Bronchial epithelial cell (primary cell): ENCODE results near the gene HYAL3. TPM values are rescaled to one million over a fixed set of nuclear protein-coding genes. Genes with fewer than 3 reads are reported as not detected.
"Not testable (repeated sequence)": the region's sequence is repeated elsewhere in the genome, so short reads cannot be mapped to it uniquely, and the experiment has no call there.

Experiments used
- DNase-seq: peaks from one replicate; pipeline ENCODE4 v3.0.0-alpha.2; 2010; ENCODE audit warnings: low read depth
- FAIRE-seq: peaks from 2 replicates; lab custom pipeline; 2011; peaks lifted over from hg19 to GRCh38; lab: Jason Lieb, UNC
- H3K27me3 ChIP-seq: 2 replicates; pipeline ENCODE4 v1.5.1; 2011; ENCODE audit warnings: low read length; ENCODE audit not compliant: control insufficient read depth, insufficient read depth
- H3K36me3 ChIP-seq: 2 replicates; pipeline ENCODE4 v1.5.1; 2011; ENCODE audit warnings: low read length; ENCODE audit not compliant: control insufficient read depth, insufficient read depth
- H3K4me3 ChIP-seq: 2 replicates; pipeline ENCODE4 v1.5.1; 2011; ENCODE audit warnings: mild to moderate bottlenecking, low read depth, low read length, control low read depth
- total RNA-seq: library from RNA; depleted of rRNA; stranded (reverse); fragments of >200 nt; gene quantifications from 2 replicates; pipeline ENCODE4 v1.2.1, GENCODE V29; 2014
- TF ChIP-seq, protein P1 (sequence below): IDR thresholded peaks from 2 replicates; pipeline ENCODE4 v1.5.1; 2011; ENCODE audit warnings: mild to moderate bottlenecking, moderate library complexity, low read length, control low read depth, inconsistent platforms; ENCODE audit not compliant: insufficient read depth, severe bottlenecking

The HYAL3 gene
- total RNA-seq, 1 donor from 2014 or later = 6.6 TPM

DNA sequence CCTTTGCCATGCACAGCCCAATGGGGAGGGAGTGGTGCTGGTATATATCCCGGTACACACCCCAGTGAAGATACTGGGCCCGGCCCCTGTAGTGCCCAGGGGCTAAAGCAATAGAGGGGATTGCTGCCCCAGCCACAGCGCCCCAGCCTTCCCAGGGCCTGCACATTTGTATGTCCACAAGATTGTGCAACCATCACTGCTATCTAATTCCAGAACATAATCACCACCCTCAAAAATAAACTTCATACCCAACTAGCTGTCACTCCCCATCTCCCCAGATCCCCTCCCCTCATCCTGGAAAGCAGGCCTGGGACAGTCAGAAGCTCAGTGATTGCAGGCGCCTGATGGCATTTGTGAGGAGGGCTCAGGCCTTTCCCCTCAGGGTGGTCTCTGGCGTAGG is 49.7 kb downstream of the HYAL3 start:
- no peak overlapping the region for H3K4me3 ChIP-seq
- TF ChIP-seq, protein P1, sequence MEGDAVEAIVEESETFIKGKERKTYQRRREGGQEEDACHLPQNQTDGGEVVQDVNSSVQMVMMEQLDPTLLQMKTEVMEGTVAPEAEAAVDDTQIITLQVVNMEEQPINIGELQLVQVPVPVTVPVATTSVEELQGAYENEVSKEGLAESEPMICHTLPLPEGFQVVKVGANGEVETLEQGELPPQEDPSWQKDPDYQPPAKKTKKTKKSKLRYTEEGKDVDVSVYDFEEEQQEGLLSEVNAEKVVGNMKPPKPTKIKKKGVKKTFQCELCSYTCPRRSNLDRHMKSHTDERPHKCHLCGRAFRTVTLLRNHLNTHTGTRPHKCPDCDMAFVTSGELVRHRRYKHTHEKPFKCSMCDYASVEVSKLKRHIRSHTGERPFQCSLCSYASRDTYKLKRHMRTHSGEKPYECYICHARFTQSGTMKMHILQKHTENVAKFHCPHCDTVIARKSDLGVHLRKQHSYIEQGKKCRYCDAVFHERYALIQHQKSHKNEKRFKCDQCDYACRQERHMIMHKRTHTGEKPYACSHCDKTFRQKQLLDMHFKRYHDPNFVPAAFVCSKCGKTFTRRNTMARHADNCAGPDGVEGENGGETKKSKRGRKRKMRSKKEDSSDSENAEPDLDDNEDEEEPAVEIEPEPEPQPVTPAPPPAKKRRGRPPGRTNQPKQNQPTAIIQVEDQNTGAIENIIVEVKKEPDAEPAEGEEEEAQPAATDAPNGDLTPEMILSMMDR = no peak
- DNase-seq = no peak
- peaks cover 15% of the 10 kb centered on the region for H3K36me3 ChIP-seq
- no peak for FAIRE-seq
- no peaks in the 10 kb centered on the region for H3K27me3 ChIP-seq

- DNase-seq (peak; percentile 71), FAIRE-seq (no peak)
- Histone ChIP-seq H3K4me3 (no peak overlapping the region), H3K36me3 (peaks cover 15% of the 10 kb centered on the region), H3K27me3 (no peaks in the 10 kb centered on the region)
- TF ChIP-seq, protein P1 = no peak
These were observed 50.8 kb downstream of the HYAL3 start for GRCh38 chr3:50248387-50248786.

- no peak overlapping the region for H3K4me3 ChIP-seq
- TF ChIP-seq, protein P1 = no peak
- DNase-seq = peak; percentile 95
- no peak for FAIRE-seq
- no peaks in the 10 kb centered on the region for H3K27me3 ChIP-seq
- peaks cover 9% of the 10 kb centered on the region for H3K36me3 ChIP-seq
These were observed 52.7 kb downstream of the HYAL3 start for GRCh38 chr3:50246517-50246954.

GRCh38 chr3:50245831-50246516 is 53.2 kb downstream of the HYAL3 start:
- TF ChIP-seq, protein P1 = peak; percentile 93
- peaks cover 8% of the 10 kb centered on the region for H3K36me3 ChIP-seq
- FAIRE-seq (no peak), DNase-seq (peak; percentile 69)
- H3K27me3 ChIP-seq = no peaks in the 10 kb centered on the region
- H3K4me3 ChIP-seq = peak overlapping the region; percentile 24

DNA sequence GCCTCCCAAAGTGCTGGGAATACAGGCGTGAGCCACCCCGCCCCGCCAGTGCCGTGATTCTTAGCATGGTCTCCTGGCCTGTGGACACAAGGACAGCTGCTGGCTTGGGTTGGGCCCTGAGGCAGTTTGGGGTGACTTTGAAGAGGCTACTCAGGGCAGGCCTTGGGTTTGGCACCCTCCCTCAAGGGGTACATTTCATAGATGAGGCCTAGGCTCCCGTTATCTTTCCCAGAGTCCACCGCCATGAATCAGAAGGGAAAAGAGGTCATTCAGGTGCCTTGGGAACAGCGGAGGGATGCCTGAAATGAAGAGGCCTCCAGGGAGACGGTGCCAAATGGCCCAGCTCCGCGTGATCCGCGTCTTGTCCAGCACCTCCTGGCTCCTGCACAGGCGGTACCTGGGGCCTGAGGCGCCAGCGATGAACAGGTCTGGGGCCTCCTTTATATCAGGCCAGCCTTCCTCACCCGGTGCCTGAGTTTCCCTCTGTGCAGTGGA is 53.9 kb downstream of the HYAL3 start:
- peaks cover 9% of the 10 kb centered on the region for H3K36me3 ChIP-seq
- H3K4me3 ChIP-seq = no peak overlapping the region
- DNase-seq (no peak), FAIRE-seq (no peak)
- H3K27me3 ChIP-seq = no peaks in the 10 kb centered on the region
- TF ChIP-seq, protein P1 = no peak

- H3K36me3 ChIP-seq = peaks cover 13% of the 10 kb centered on the region
- FAIRE-seq, H3K27me3 ChIP-seq, H3K4me3 ChIP-seq, DNase-seq: not testable (repeated sequence)
These were observed 54.4 kb downstream of the HYAL3 start for GRCh38 chr3:50244813-50245212.
